K562 (cell line): ENCODE results near the gene TMEM135. TPM values are rescaled to one million over a fixed set of nuclear protein-coding genes. Genes with fewer than 3 reads are reported as not detected.

Experiments used
- ATAC-seq: fragments of 200-7000 bp; cut with Tn5 transposase; 3 replicates; pipeline ENCODE4 v1.9.1; 2020; ENCODE audit warnings: moderate library complexity
- BruUV-seq: library from RNA; stranded (reverse); fragments of 400-500 nt; replicated peaks from 2 replicates; lab custom pipeline; 2021; lab: Mats Ljungman, UMichigan
- CTCF ChIA-PET: fragments of 300-600 bp; formaldehyde crosslinking; extraction: SDS; loops from one replicate; lab custom pipeline; 2021; ENCODE audit warnings: low intra/inter-chr PET ratio; lab: Yijun Ruan, JAX
- POLR2A ChIA-PET: fragments of 300-600, 350-650 bp; sonication (Branson Sonifier 250); formaldehyde crosslinking; extraction: SDS; loops from one replicate; lab custom pipeline; 2021; ENCODE audit warnings: antibody characterized with exemption, inconsistent platforms; lab: Yijun Ruan, JAX
- DNase-seq, 4 experiments: peaks; one replicate each; pipeline versions ENCODE4 v3.0.0 to v3.0.0-alpha.2; 2011 to 2018; ENCODE audit warnings: low spot score in 3 of 4, mixed read lengths in 3 of 4; ENCODE audit errors: extremely low read depth in 1 of 4
- FAIRE-seq: peaks from 2 replicates; lab custom pipeline; 2011; peaks lifted over from hg19 to GRCh38; lab: Jason Lieb, UNC
- H2AFZ ChIP-seq: 2 replicates; pipeline ENCODE4 v1.6.0; 2011; ENCODE audit warnings: low read depth, low read length, control low read depth, inconsistent platforms
- H3K27ac ChIP-seq: fragments of 200-600 bp; 3 replicates; pipeline ENCODE4 v1.8.0; 2011; ENCODE audit warnings: low read depth, mild to moderate bottlenecking, control low read depth, inconsistent platforms, low read length, moderate library complexity, mixed read lengths; ENCODE audit errors: extremely low read depth
- H3K27me3 ChIP-seq, 2 experiments: fragments of 300-600 bp in 1 of 2; 2 replicates in 1 of 2; 3 replicates in 1 of 2; pipeline versions ENCODE4 v1.6.0 to v1.8.0; 2011; ENCODE audit warnings: inconsistent platforms in 2 of 2, low read length in 2 of 2, mild to moderate bottlenecking in 1 of 2, mixed read lengths in 1 of 2, moderate library complexity in 1 of 2; ENCODE audit not compliant: control insufficient read depth in 2 of 2, insufficient read depth in 2 of 2
- H3K36me3 ChIP-seq: fragments of 300-600 bp; 3 replicates; pipeline ENCODE4 v1.8.0; 2011; ENCODE audit warnings: mild to moderate bottlenecking, low read length, inconsistent platforms; ENCODE audit not compliant: control insufficient read depth, insufficient read depth
- H3K4me1 ChIP-seq, 2 experiments: fragments of 200-600 bp in 1 of 2; replicated peaks in 1 of 2; 2 replicates in 1 of 2; 3 replicates in 1 of 2; pipeline versions ENCODE4 v1.5.1 to v1.8.0; 2011; ENCODE audit warnings: inconsistent platforms in 2 of 2, low read length in 2 of 2, mild to moderate bottlenecking in 1 of 2, mixed read lengths in 1 of 2, moderate library complexity in 1 of 2; ENCODE audit not compliant: control insufficient read depth in 2 of 2, insufficient read depth in 2 of 2
- H3K4me2 ChIP-seq: 2 replicates; pipeline ENCODE4 v1.6.1; 2011; ENCODE audit warnings: low read length, control low read depth, inconsistent platforms, mixed read lengths; ENCODE audit not compliant: insufficient read depth
- H3K4me3 ChIP-seq: fragments of 200-600 bp; sonication (generic), shearing (Covaris generic); 2 replicates; pipeline ENCODE4 v1.5.1; 2016; ENCODE audit warnings: control low read depth, inconsistent platforms
- H3K79me2 ChIP-seq: fragments of 200-600 bp; 3 replicates; pipeline ENCODE4 v1.8.0; 2011; ENCODE audit warnings: low read length, inconsistent platforms; ENCODE audit not compliant: control insufficient read depth, insufficient read depth
- H3K9ac ChIP-seq, 2 experiments: 2 replicates each; pipeline versions ENCODE4 v1.6.0 to v1.6.1; 2011; ENCODE audit warnings: low read depth in 2 of 2, low read length in 2 of 2, control low read depth in 1 of 2, inconsistent platforms in 1 of 2, mild to moderate bottlenecking in 1 of 2, mixed read lengths in 1 of 2; ENCODE audit not compliant: insufficient read depth in 1 of 2
- H3K9me1 ChIP-seq: one replicate; pipeline ENCODE4 v1.6.0; 2011; ENCODE audit warnings: inconsistent platforms, mild to moderate bottlenecking, low read length, moderate library complexity; ENCODE audit not compliant: control insufficient read depth, insufficient read depth
- H3K9me3 ChIP-seq: replicated peaks from 2 replicates; pipeline ENCODE4 v1.5.1; 2011; ENCODE audit warnings: low read depth, low read length, inconsistent platforms; ENCODE audit not compliant: control insufficient read depth, insufficient read depth
- H4K20me1 ChIP-seq: replicated peaks from 2 replicates; pipeline ENCODE4 v1.6.1; 2011; ENCODE audit warnings: low read length, inconsistent platforms, mixed read lengths; ENCODE audit not compliant: control insufficient read depth, insufficient read depth
- IRF2 ChIP-seq: sonication (generic); formaldehyde crosslinking; IDR thresholded peaks from 2 replicates; pipeline ENCODE4 v1.8.1; 2022; ENCODE audit warnings: mild to moderate bottlenecking, missing genetic modification reagents
- PBX2 ChIP-seq, 2 experiments: IDR thresholded peaks in 1 of 2; conservative IDR thresholded peaks in 1 of 2; 2 replicates each; pipeline ENCODE4 v1.6.1; 2016; ENCODE audit warnings: low read depth in 2 of 2, mild to moderate bottlenecking in 1 of 2, missing compliant biosample characterization in 1 of 2, missing genetic modification characterization in 1 of 2, moderate library complexity in 1 of 2
- UBTF ChIP-seq, 2 experiments: IDR thresholded peaks; 2 replicates each; pipeline ENCODE4 v1.6.1; 2012; ENCODE audit warnings: improper control_type of control experiment in 2 of 2, low read depth in 2 of 2, low read length in 2 of 2, borderline replicate concordance in 1 of 2
- ZNF212 ChIP-seq: fragments of 450-650 bp; formaldehyde crosslinking; IDR thresholded peaks from 2 replicates; pipeline ENCODE4 v1.4.0; 2020; ENCODE audit warnings: mild to moderate bottlenecking
- WGBS: fragments of 100-300 bp; shearing (Covaris generic); methylation state at CpG from one replicate; pipeline ENCODE4 v1.1.6; 2016; ENCODE audit warnings: low coverage, mixed read lengths; ENCODE audit not compliant: insufficient coverage; ENCODE audit errors: missing lambda C conversion rate; 5-methylcytosine and 5-hydroxymethylcytosine counted together
- in situ Hi-C: fragments of 300-500 bp; cut with MboI; formaldehyde crosslinking; loops from 4 replicates; pipeline ENCODE4 v1.15.0; 2018; ENCODE audit warnings: inconsistent platforms, mixed read lengths
- intact Hi-C: fragments of 100-400 bp; cut with micrococcal nuclease; formaldehyde crosslinking; loops from 2 replicates; pipeline ENCODE4 v1.14.2; 2022
- polyA plus RNA-seq, 8 experiments: library from polyadenylated mRNA; depleted of rRNA in 4 of 8; stranded (reverse) in 5 of 8; unstranded in 3 of 8; fragments of >200 nt; fragmentation: Nextera tagmentation in 2 of 8; fragmentation: Illumina TruSeq in 1 of 8; extraction: Ambion mirVana in 2 of 8; extraction: Trizol in 1 of 8; gene quantifications; 2 replicates each; pipeline versions ENCODE4 v1.2.1 to v1.2.3, GENCODE V29; 2011 to 2014; ENCODE audit warnings: inconsistent platforms in 1 of 8, missing spikeins in 1 of 8
- total RNA-seq, 7 experiments: library from RNA; depleted of rRNA in 6 of 7; stranded (reverse); fragments of >200 nt in 6 of 7; fragmentation: Illumina TruSeq in 2 of 7; extraction: Trizol in 2 of 7; gene quantifications; 2 replicates each; pipeline versions ENCODE4 v1.2.1 to v1.2.3, GENCODE V29; 2011 to 2021; ENCODE audit warnings: low replicate concordance in 1 of 7
- TF ChIP-seq, protein P1 (sequence below), 2 experiments: fragments of 450-650 bp; formaldehyde crosslinking in 1 of 2; IDR thresholded peaks; 2 replicates each; pipeline versions ENCODE4 v1.4.0 to v1.6.1; 2014 to 2020; ENCODE audit warnings: mild to moderate bottlenecking in 2 of 2, borderline replicate concordance in 1 of 2, low read depth in 1 of 2

Gene TMEM135
- total and polyA plus RNA-seq, 9 of the 15 experiments (the other 6 are each of a cell fraction or from before 2014, with no cell fraction given), result 17.3 to 53.6 (median 24.9) TPM

DNA sequence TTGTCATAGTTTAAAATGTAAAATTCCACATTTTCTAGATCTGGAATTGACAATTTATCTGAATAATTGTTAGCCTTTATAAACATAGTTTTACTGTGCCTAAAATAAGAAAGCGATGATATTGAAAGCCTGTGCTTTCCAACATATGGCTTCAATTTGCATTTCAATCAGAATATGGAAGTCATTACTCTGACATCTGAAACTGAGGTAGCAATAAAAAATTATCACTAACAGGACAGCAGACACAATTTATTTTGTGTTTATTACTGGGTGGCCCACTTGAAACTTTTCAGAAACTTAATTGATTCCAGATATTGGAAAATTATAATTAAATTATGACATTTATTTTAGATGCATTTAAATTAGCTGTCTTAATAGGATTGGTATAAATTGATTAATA, 78.5 kb downstream of the TMEM135 start (continued):
- TF ChIP-seq PBX2 (CRISPR knock-in tag; IDR thresholded peaks at IDR 0.05; ENCODE audit: low read depth) (no peak), PBX2 (tag; conservative IDR thresholded peaks at IDR 0.05; ENCODE audit: low read depth) (no peak), UBTF (IDR thresholded peaks at IDR 0.05; ENCODE audit: borderline replicate concordance in 1 of 2, low read depth in 2 of 2, low read length in 2 of 2) (no peak), IRF2 (CRISPR knock-in tag) (no peak)

DNA sequence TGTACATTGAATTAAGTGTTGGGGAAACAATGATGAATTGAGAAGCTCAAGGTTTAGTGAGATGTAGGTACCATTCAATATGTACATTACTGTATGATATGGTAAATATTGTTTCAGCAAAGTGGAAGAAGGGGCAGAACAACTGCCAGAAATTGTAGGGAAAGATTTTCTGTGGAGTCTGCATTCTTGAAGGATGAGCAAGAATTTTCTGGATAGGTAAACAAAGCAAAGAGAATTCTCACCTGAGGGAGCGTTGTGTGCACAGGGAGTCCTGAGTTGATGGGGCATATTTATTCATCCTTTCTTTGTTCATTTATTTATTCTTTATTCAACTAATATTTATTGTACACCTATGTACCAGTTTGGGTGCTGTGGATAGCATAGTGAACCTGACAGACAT, 83.2 kb downstream of the TMEM135 start:
- Histone ChIP-seq H3K4me2 (no peak overlapping the region), H3K27me3 (no peaks in the 10 kb centered on the region), H3K79me2 (peaks cover 3% of the 10 kb centered on the region; the same call in 1 of the 3 replicates), H3K9me3 (no peaks in the 10 kb centered on the region), H3K9ac (no peak overlapping the region), H4K20me1 (no peaks in the 10 kb centered on the region), H3K36me3 (no peaks in the 10 kb centered on the region), H3K9me1 (no peaks in the 10 kb centered on the region), H3K4me1 (no peaks in the 10 kb centered on the region), H3K27ac (no peak overlapping the region), H3K4me3 (no peak overlapping the region), H2AFZ (no peak overlapping the region)
- 95% methylated on average over 1 of the region's 1 CpG for WGBS
- intact Hi-C loops, result no loop called here
- POLR2A ChIA-PET, result no interaction called here
- DNase-seq (no peak), ATAC-seq (no peak), FAIRE-seq (no peak)
- BruUV-seq, result no TSS peak
- in situ Hi-C loops, result no loop called here
- CTCF ChIA-PET, result no interaction called here
- TF ChIP-seq, protein P1, sequence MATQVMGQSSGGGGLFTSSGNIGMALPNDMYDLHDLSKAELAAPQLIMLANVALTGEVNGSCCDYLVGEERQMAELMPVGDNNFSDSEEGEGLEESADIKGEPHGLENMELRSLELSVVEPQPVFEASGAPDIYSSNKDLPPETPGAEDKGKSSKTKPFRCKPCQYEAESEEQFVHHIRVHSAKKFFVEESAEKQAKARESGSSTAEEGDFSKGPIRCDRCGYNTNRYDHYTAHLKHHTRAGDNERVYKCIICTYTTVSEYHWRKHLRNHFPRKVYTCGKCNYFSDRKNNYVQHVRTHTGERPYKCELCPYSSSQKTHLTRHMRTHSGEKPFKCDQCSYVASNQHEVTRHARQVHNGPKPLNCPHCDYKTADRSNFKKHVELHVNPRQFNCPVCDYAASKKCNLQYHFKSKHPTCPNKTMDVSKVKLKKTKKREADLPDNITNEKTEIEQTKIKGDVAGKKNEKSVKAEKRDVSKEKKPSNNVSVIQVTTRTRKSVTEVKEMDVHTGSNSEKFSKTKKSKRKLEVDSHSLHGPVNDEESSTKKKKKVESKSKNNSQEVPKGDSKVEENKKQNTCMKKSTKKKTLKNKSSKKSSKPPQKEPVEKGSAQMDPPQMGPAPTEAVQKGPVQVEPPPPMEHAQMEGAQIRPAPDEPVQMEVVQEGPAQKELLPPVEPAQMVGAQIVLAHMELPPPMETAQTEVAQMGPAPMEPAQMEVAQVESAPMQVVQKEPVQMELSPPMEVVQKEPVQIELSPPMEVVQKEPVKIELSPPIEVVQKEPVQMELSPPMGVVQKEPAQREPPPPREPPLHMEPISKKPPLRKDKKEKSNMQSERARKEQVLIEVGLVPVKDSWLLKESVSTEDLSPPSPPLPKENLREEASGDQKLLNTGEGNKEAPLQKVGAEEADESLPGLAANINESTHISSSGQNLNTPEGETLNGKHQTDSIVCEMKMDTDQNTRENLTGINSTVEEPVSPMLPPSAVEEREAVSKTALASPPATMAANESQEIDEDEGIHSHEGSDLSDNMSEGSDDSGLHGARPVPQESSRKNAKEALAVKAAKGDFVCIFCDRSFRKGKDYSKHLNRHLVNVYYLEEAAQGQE (IDR thresholded peaks at IDR 0.05; ENCODE audit: borderline replicate concordance), result no peak
- TF ChIP-seq, protein P1 (CRISPR knock-in tag; IDR thresholded peaks at IDR 0.05; ENCODE audit: low read depth), result no peak
- no peak for TF ChIP-seq ZNF212 (CRISPR knock-in tag)
